Skeletal muscle satellite cell (primary cell): ENCODE results near the gene HRH3.

Experiments
- H3K27me3 ChIP-seq: 2 replicates; pipeline ENCODE4 v1.7.0; 2013; ENCODE audit warnings: low read length; ENCODE audit not compliant: control insufficient read depth, insufficient read depth
- H3K36me3 ChIP-seq: 2 replicates; pipeline ENCODE4 v1.7.0; 2013; ENCODE audit warnings: mild to moderate bottlenecking, control low read depth, low read length; ENCODE audit not compliant: insufficient read depth
- H3K4me1 ChIP-seq: 2 replicates; pipeline ENCODE4 v1.7.0; 2013; ENCODE audit warnings: low read length; ENCODE audit not compliant: control insufficient read depth, insufficient read depth
- H3K4me2 ChIP-seq: 2 replicates; pipeline ENCODE4 v1.7.0; 2013; ENCODE audit warnings: mild to moderate bottlenecking, low read length
- H3K4me3 ChIP-seq: 2 replicates; pipeline ENCODE4 v1.7.0; 2013; ENCODE audit warnings: low read length
- H3K9ac ChIP-seq: 2 replicates; pipeline ENCODE4 v1.7.0; 2013; ENCODE audit warnings: mild to moderate bottlenecking, low read depth, low read length, moderate library complexity
- H3K9me3 ChIP-seq: replicated peaks from 2 replicates; pipeline ENCODE4 v1.7.0; 2013; ENCODE audit warnings: mild to moderate bottlenecking, control low read depth, low read length

HRH3 gene

DNA sequence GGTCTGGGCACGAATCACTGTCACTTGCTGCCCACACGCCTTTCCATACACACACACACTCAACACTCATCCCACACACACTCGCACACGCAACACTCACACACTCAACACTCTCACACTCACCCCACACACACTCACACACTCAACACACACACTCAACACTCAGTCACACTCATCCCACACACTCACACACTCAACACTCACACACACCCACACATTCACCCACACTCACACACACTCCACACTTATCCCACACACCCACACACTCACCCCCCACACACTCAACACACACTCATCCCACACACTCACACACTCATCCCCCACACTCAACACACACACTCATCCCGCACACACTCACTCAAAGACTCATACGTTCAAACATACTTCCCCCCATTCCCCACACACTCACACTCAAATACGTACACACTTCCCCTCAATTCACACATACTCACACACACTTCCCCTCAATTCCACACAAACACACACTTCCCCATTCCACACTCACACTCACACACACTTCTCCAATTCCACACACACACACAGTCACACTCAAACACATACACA lies 9.0 kb upstream of the HRH3 start:
- H3K9ac ChIP-seq = no peak overlapping the region
- peaks cover 70% of the 10 kb centered on the region for H3K27me3 ChIP-seq
- no peak overlapping the region for H3K4me2 ChIP-seq
- H3K4me1 ChIP-seq = no peaks in the 10 kb centered on the region
- no peaks in the 10 kb centered on the region for H3K36me3 ChIP-seq
- no peak overlapping the region for H3K4me3 ChIP-seq
- H3K9me3 ChIP-seq = no peaks in the 10 kb centered on the region

DNA sequence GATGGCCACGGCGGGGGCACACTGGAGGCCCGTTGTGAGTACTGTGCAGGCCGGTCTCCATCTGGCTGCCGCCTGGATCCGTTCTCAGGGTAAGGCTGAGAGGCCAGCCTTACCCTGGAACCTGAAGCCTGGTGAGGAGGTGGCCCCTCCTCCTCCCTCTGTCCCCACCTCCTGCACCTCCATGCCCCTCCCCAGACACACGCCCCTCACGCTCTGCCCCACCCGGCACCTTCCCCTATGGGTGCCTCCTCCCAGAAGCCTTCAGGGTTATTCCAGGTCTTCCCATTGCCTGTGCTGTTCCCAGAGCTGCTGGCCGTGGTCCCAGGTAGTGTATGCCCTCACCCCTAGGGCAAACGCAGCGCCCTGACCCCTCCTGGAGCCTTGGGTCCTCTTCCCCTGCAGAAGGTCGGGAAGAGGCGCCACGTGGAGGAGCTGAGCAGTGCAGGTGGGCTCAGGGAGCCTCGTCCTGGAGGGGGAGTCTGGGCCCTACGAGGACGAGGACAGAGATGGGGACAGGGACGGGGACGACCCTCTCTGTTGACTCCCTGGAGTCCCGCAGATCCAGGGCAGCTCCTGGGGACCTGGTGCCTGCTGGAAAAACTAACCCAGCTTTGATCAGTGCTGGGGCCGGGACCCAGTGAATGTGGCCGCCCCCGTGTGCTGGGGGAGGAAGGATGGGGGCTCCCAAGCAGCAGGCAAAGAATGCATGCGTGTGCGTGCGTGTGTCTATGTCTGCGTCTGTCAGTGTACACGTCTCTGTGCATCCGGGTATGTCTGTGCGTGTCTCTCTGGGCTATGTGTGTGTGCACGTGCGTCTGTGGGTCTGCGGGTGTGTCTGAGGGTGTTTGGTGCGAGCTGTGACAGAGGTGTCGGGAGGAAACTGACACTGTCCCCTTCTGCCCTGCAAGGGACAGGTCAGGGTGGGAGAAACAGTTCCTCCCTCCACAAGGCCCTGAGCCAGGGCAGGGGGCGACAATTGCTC lies 8.2 kb upstream of the HRH3 start:
- no peak overlapping the region for H3K9ac ChIP-seq
- H3K36me3 ChIP-seq = no peaks in the 10 kb centered on the region
- H3K4me1 ChIP-seq = no peaks in the 10 kb centered on the region
- H3K9me3 ChIP-seq = no peaks in the 10 kb centered on the region
- no peak overlapping the region for H3K4me3 ChIP-seq
- no peak overlapping the region for H3K4me2 ChIP-seq
- peaks cover 70% of the 10 kb centered on the region for H3K27me3 ChIP-seq

DNA sequence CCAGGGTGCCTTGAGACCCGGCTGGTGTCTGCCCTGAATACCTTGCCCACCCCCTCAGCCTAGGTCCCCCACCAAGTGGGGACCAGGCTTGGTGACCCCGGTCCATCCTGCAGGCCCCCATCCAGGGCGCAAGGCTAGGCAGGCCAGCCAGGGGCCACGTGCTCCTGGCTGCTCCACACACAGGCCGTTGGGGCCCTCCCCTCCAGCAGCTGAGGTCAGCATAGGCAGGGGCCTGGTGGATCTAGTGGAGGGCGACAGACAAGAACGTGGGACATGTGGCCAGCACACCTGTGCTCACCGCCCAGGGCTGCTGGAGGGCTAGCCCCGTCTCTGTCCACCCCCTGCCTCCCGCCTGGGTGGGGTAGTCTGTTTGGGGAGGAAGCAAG lies 7.5 kb upstream of the HRH3 start:
- Histone ChIP-seq H3K27me3 (peaks cover 73% of the 10 kb centered on the region), H3K9ac (no peak overlapping the region), H3K4me3 (no peak overlapping the region)

DNA sequence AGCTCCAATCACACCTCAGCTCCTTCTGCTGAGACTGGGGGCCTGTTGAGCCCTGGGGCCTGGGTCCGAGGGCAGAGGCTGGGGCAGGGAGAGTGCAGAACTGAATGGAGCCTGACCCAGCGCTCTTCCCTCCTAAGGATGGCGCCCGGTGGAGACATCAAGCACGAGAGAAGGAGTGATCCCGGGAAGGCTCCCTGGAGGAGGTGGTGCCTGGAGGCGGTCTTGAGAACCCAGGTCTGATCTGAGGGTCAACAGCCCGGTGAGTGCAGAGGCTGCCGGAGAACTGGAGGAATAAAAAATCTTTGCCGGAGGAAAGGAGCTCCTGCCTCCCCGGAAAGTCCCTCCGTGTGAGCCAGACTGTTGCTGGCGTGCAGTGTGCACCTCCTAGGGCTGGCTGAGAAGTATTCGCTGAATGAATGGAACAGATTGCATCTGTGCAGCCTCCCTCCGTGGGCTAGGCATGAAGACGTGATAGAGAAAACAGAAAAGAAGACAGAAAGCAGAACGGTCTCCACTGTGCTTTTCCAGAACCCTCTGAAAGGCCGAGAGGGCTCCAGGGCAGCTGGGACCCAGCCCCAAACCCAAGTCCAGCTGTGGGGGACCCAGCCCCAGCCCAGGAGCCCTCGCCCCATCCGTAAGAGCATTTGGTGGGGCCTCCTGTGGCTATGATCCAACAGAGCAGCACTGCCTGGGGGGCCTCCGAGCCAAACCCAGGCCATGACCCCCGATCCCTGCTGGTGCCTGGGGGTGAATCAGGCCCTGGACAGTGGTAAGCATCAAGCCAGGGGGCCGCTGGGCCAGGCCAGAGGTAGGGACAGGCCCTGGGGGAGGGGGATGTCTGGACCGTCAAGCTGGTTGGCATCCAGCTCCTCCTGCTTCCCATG lies 6.9 kb upstream of the HRH3 start:
- Histone ChIP-seq H3K9ac (no peak overlapping the region), H3K4me1 (no peaks in the 10 kb centered on the region)

More for the DNA sequence above, 7.5 kb upstream of the HRH3 start:
- Histone ChIP-seq H3K4me2 (no peak overlapping the region), H3K9me3 (no peaks in the 10 kb centered on the region), H3K36me3 (no peaks in the 10 kb centered on the region), H3K4me1 (no peaks in the 10 kb centered on the region)

DNA sequence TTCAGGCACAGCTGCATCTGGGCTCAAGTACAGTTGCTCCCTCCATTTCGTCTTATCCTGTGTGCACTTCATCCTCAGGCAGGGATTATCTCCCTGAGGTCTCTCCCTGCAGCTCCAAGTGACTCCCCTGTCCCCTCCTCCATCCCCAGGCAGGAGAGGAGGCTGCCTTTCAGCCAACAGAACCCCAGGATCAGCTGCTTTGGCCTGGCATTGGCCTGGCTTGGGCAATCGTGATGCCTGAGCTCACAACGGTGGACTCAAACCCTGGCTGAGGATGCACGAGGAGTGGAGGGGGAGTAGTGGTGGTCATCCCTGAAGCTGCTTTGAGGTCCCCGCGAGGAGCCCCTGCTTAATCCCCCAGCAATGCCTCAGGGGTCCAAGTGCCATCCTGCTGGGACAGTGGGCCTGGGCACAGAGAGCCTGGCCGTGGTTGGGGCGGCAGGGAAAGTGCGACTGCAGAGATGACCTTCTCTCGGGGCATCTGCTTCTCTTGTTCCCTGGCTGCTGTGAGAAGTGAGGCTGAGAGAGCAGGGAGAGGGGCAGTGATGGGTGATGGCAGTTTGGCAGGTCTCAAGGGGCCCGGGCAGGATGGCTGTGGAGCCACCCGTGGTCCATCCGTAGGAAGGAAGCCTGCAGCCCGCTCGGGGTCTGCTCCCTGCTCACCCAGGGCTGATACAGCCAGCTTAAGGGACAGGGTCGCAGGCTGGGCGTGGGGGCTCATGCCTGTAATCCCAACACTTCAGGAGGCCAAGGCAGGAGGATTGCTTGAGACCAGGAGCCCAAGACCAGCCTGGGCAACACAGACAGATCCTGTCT lies 6.0 kb upstream of the HRH3 start:
- no peak overlapping the region for H3K9ac ChIP-seq
- H3K4me2 ChIP-seq = no peak overlapping the region
- H3K4me3 ChIP-seq = no peak overlapping the region
- no peaks in the 10 kb centered on the region for H3K4me1 ChIP-seq
- H3K36me3 ChIP-seq = no peaks in the 10 kb centered on the region
- peaks cover 74% of the 10 kb centered on the region for H3K27me3 ChIP-seq
- no peaks in the 10 kb centered on the region for H3K9me3 ChIP-seq

More for the DNA sequence above, 6.9 kb upstream of the HRH3 start:
- H3K4me2 ChIP-seq = no peak overlapping the region
- H3K27me3 ChIP-seq = peaks cover 73% of the 10 kb centered on the region
- no peaks in the 10 kb centered on the region for H3K36me3 ChIP-seq
- H3K9me3 ChIP-seq = no peaks in the 10 kb centered on the region
- no peak overlapping the region for H3K4me3 ChIP-seq

DNA sequence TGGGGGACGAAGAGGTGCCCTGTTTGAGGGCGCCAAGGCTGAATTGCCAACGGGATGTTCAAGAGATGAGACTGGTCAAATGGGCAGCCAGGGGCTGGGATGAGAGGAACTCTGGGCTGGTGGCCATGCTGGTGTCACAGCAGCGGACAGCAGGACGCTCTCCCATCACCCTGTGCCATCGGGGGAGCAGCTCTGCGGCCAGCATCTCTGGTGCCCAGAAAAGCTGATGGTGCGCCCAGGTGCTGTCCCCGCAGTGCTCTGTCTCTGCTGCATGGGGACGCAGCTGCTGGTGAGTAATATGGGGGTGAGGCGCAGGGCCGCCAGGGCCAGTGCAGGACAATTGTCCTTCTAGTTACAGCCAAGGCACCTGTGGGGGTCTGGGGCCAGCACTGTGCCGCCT lies 4.9 kb upstream of the HRH3 start:
- H3K4me1 ChIP-seq = no peaks in the 10 kb centered on the region
- no peak overlapping the region for H3K4me3 ChIP-seq
- H3K9me3 ChIP-seq = no peaks in the 10 kb centered on the region
- no peak overlapping the region for H3K4me2 ChIP-seq
- H3K9ac ChIP-seq = no peak overlapping the region
- peaks cover 79% of the 10 kb centered on the region for H3K27me3 ChIP-seq
- H3K36me3 ChIP-seq = no peaks in the 10 kb centered on the region

DNA sequence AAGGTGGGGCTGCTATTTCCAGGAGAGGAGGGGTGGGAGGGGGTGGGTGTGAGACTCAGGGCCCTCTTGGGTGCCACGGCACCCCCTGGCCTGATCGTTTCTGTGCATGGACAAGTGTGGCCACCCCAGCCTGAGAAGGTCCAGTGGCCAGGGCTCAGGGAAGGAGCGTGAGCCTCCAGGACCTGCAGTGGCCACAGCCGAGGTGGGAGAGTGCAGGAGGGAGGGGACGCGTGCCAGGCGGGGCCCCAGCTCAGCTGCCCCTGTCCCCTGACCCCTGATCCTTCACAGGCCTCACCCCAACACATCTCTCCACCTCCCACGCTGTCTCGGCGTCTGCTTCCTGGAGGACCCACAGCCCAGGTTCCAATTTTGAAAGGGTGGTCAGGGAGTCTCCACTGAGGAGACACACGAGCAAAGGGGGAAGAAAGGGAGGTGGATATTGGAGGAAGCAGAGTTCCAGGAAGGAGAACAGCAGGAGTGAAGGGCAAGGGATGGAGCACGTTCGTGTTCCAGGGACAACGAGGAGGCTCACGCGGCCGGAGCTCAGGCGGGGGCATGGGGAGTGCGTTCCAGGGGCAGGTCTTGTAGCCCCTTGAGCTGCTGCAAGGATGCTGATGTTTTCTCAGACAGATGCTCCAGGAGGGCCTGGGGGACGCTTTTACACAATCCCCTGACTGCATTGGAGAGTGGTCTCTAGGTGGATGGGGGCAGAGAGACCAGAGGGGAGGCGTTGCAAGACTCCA lies 4.2 kb upstream of the HRH3 start:
- Histone ChIP-seq H3K4me3 (no peak overlapping the region), H3K9ac (no peak overlapping the region), H3K36me3 (no peaks in the 10 kb centered on the region), H3K27me3 (peaks cover 83% of the 10 kb centered on the region), H3K9me3 (no peaks in the 10 kb centered on the region), H3K4me1 (no peaks in the 10 kb centered on the region), H3K4me2 (no peak overlapping the region)

DNA sequence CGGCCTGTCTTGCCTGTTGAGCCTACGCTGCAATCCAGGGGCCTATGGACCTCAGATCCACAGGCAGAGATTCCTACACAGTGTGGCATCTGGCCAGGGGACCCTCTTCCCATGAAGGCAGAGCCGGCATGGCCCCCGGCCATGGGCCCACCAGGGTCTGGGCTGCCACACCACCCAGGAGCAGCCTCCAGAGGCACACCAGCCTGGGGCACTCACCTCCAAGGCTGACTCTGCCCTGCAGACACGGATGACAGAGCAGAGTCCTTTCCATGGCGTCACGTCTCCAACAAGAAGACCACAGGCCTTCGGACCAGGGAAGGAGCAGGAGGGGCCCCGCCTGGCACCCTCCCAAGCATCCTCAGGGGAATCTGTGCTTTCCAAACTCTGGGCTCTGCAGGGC lies 3.5 kb upstream of the HRH3 start:
- H3K9me3 ChIP-seq = no peaks in the 10 kb centered on the region
- H3K4me3 ChIP-seq = no peak overlapping the region
- peaks cover 86% of the 10 kb centered on the region for H3K27me3 ChIP-seq
- H3K36me3 ChIP-seq = no peaks in the 10 kb centered on the region
- H3K4me2 ChIP-seq = no peak overlapping the region
- H3K4me1 ChIP-seq = no peaks in the 10 kb centered on the region
- no peak overlapping the region for H3K9ac ChIP-seq

DNA sequence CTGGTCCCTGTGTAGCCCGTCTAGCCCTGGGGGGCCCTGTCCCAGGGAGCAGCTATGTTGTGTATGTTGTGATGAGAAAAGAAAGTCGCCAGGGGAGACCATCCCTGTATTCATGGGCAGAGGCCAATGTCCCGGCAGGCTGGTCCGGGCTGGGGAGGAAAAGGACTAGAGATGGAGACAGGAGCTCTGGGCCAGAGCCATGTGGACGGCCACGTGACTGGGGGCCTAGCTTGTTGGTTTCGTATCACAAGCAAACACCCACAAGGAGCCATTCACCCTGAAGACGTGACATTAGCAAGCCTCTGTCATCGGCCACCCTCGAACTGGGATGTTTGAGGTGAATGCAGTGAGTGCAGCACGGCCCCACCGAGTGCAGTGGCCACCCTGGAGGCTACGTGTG lies 2.9 kb upstream of the HRH3 start:
- H3K27me3 ChIP-seq = peaks cover 88% of the 10 kb centered on the region
- no peaks in the 10 kb centered on the region for H3K36me3 ChIP-seq
- H3K4me3 ChIP-seq = no peak overlapping the region
- H3K9me3 ChIP-seq = no peaks in the 10 kb centered on the region
- no peak overlapping the region for H3K4me2 ChIP-seq
- no peak overlapping the region for H3K9ac ChIP-seq
- no peaks in the 10 kb centered on the region for H3K4me1 ChIP-seq

DNA sequence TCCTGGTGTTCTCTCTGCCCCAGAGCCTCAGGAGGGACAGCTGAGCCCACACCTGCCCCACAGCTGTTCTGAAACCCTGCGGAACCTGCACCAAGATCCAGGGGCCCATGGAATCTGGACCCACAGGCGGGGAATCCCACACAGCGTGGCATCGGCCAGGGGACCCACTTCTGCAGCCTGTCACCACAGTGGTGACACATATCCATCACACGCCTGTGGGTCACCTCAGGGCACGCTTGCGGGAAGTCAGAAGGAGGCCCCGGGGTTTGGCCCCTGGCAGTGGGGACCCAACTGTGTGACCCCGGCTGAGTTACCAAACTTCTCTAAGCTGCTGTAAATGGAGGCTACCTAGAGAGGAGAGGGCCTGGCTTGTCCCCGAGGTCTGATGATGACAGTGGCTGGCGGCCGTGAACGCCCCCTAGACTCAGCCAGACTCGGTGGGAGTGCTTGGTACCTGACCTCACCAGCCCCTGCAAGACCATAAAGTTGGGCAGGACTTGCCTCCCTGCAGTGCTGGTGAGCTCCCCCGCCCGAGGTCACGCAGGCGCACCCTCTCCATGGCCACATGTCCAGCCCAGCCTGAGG lies 2.3 kb upstream of the HRH3 start:
- Histone ChIP-seq H3K4me2 (no peak overlapping the region), H3K9ac (no peak overlapping the region), H3K4me1 (no peaks in the 10 kb centered on the region), H3K9me3 (no peaks in the 10 kb centered on the region), H3K36me3 (no peaks in the 10 kb centered on the region), H3K4me3 (no peak overlapping the region), H3K27me3 (peaks cover 88% of the 10 kb centered on the region)
